DND-41 (cell line): Measurements from ENCODE around the gene KCNIP4.

ENCODE experiments used
- ATAC-seq: fragments of 200-7000 bp; cut with Tn5 transposase; 3 replicates; pipeline ENCODE4 v1.9.1; 2021; ENCODE audit warnings: low read depth; ENCODE audit not compliant: insufficient read depth
- DNase-seq: peaks from one replicate; pipeline ENCODE4 v3.0.0-alpha.2; 2020
- H2AFZ ChIP-seq: 2 replicates; pipeline ENCODE4 v1.6.0; 2012; ENCODE audit warnings: low read depth, low read length
- H3K27ac ChIP-seq: 2 replicates; pipeline ENCODE4 v1.5.1; 2012; ENCODE audit warnings: low read length, inconsistent platforms
- H3K27me3 ChIP-seq: fragments of 200-600 bp; sonication (generic); 2 replicates; pipeline ENCODE4 v1.6.0; 2012; ENCODE audit warnings: low read length, mild to moderate bottlenecking, inconsistent platforms; ENCODE audit not compliant: insufficient read depth, poor library complexity
- H3K36me3 ChIP-seq: 2 replicates; pipeline ENCODE4 v1.5.1; 2012; ENCODE audit warnings: low read length, inconsistent platforms; ENCODE audit not compliant: insufficient read depth
- H3K4me1 ChIP-seq: 2 replicates; pipeline ENCODE4 v1.5.1; 2012; ENCODE audit warnings: mild to moderate bottlenecking, low read length; ENCODE audit not compliant: insufficient read depth
- H3K4me2 ChIP-seq: 2 replicates; pipeline ENCODE4 v1.6.0; 2012; ENCODE audit warnings: mild to moderate bottlenecking, moderate library complexity, low read length, inconsistent platforms; ENCODE audit not compliant: insufficient read depth
- H3K4me3 ChIP-seq, 2 experiments: fragments of 200-600 bp in 1 of 2; shearing (Covaris generic) in 1 of 2; 2 replicates each; pipeline ENCODE4 v1.5.1; 2012 to 2016; ENCODE audit warnings: inconsistent platforms in 2 of 2, low read length in 2 of 2, mild to moderate bottlenecking in 2 of 2, low read depth in 1 of 2, moderate library complexity in 1 of 2
- H3K79me2 ChIP-seq: 2 replicates; pipeline ENCODE4 v1.6.0; 2012; ENCODE audit warnings: low read length, inconsistent platforms; ENCODE audit not compliant: insufficient read depth
- H3K9ac ChIP-seq: 2 replicates; pipeline ENCODE4 v1.6.0; 2012; ENCODE audit warnings: low read depth, mild to moderate bottlenecking, inconsistent platforms, low read length, moderate library complexity
- H3K9me3 ChIP-seq: 2 replicates; pipeline ENCODE4 v1.5.1; 2012; ENCODE audit warnings: low read length, moderate library complexity, mild to moderate bottlenecking, inconsistent platforms; ENCODE audit not compliant: insufficient read depth, severe bottlenecking
- H4K20me1 ChIP-seq: 2 replicates; pipeline ENCODE4 v1.6.0; 2012; ENCODE audit warnings: low read length; ENCODE audit not compliant: insufficient read depth
- EZH2 ChIP-seq: IDR thresholded peaks from 3 replicates; pipeline ENCODE4 v1.6.1; 2012; ENCODE audit warnings: borderline replicate concordance, low read depth, mild to moderate bottlenecking, moderate library complexity, low read length, inconsistent platforms; ENCODE audit not compliant: severe bottlenecking
- TF ChIP-seq, protein P1 (sequence below): IDR thresholded peaks from 2 replicates; pipeline ENCODE4 v1.5.1; 2012; ENCODE audit warnings: borderline replicate concordance, low read length, moderate library complexity, mild to moderate bottlenecking; ENCODE audit not compliant: poor library complexity, severe bottlenecking; ENCODE audit errors: extremely low read depth

Gene KCNIP4

DNA sequence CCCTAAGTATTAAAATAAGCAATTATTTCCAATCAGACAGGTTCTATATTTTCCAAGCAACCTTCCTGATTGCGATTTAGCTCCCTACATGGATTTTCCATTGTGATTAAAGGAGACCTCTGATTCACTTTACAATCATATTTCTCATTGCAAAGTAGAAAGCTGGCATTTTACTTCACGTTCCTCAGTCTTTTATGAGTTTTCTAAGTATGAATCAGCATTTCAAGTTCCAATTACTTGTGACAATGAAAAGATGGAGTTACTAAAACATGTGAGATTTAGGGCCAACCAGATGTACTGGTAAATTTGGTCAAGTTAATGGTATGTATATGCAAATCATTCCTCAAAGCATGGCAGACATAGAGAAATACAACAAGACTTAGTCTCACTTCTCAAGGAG lies 206.2 kb downstream of the KCNIP4 start:
- no peaks in the 10 kb centered on the region for H3K9me3 ChIP-seq
- H3K4me3 ChIP-seq, result no peak overlapping the region
- H3K79me2 ChIP-seq, result no peaks in the 10 kb centered on the region
- DNase-seq (no peak), ATAC-seq (no peak)
- H4K20me1 ChIP-seq, result no peaks in the 10 kb centered on the region
- H3K36me3 ChIP-seq, result no peaks in the 10 kb centered on the region
- no peaks in the 10 kb centered on the region for H3K4me1 ChIP-seq
- no peaks in the 10 kb centered on the region for H3K27me3 ChIP-seq
- H3K4me2 ChIP-seq, result no peak overlapping the region
- no peak overlapping the region for H2AFZ ChIP-seq
- no peak overlapping the region for H3K27ac ChIP-seq
- TF ChIP-seq EZH2, result no peak
- TF ChIP-seq, protein P1, sequence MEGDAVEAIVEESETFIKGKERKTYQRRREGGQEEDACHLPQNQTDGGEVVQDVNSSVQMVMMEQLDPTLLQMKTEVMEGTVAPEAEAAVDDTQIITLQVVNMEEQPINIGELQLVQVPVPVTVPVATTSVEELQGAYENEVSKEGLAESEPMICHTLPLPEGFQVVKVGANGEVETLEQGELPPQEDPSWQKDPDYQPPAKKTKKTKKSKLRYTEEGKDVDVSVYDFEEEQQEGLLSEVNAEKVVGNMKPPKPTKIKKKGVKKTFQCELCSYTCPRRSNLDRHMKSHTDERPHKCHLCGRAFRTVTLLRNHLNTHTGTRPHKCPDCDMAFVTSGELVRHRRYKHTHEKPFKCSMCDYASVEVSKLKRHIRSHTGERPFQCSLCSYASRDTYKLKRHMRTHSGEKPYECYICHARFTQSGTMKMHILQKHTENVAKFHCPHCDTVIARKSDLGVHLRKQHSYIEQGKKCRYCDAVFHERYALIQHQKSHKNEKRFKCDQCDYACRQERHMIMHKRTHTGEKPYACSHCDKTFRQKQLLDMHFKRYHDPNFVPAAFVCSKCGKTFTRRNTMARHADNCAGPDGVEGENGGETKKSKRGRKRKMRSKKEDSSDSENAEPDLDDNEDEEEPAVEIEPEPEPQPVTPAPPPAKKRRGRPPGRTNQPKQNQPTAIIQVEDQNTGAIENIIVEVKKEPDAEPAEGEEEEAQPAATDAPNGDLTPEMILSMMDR, result no peak
- H3K9ac ChIP-seq, result no peak overlapping the region

DNA sequence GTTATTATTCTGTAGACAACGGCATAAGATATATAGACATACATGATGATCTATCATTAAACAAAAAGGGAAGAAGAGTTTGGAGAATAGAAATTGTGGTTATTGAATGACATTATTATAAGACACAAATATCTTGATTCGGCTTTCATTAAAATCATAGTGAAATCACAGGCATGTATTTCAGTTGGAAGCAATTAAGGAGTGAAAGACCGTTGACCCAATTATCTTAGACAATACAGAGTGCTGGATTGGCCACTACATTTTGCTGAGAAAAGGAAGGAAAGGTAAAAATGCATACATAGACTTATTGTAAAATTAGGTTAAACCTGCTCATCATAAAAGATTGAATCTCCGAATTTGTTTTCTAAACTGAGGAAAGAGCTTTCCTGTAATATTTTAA lies 209.8 kb downstream of the KCNIP4 start:
- no peak overlapping the region for H3K9ac ChIP-seq
- H3K79me2 ChIP-seq, result no peaks in the 10 kb centered on the region
- ATAC-seq (no peak), DNase-seq (no peak)
- H3K4me3 ChIP-seq, result no peak overlapping the region
- H3K36me3 ChIP-seq, result no peaks in the 10 kb centered on the region
- no peak overlapping the region for H3K27ac ChIP-seq
- TF ChIP-seq, protein P1, result no peak
- no peak for TF ChIP-seq EZH2
- H4K20me1 ChIP-seq, result no peaks in the 10 kb centered on the region
- H2AFZ ChIP-seq, result no peak overlapping the region
- H3K4me1 ChIP-seq, result no peaks in the 10 kb centered on the region
- H3K4me2 ChIP-seq, result no peak overlapping the region
- no peaks in the 10 kb centered on the region for H3K9me3 ChIP-seq
- no peaks in the 10 kb centered on the region for H3K27me3 ChIP-seq

DNA sequence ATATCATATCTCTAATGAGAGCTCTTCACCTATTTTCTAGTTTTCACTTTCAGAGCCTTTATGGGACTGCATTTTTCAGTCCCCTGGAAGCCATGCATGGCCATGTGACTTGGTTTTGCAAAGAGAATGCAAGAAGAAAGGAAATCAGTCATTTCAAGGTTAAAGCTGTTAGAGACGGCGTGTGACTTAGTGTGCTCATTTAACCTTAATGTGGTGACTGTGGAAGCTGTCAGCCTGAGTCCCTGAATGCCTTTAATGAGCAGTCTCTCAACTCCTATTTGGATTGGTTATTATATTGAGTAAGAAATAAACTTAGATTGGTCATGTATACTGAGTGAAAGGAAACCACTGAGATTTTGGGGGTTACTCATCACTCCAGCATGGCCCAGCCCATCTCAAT lies 212.7 kb downstream of the KCNIP4 start:
- H3K4me3 ChIP-seq, result no peak overlapping the region
- H3K4me1 ChIP-seq, result no peaks in the 10 kb centered on the region
- H3K36me3 ChIP-seq, result no peaks in the 10 kb centered on the region
- no peaks in the 10 kb centered on the region for H3K27me3 ChIP-seq
- no peak for ATAC-seq
- H3K27ac ChIP-seq, result no peak overlapping the region
- no peak overlapping the region for H2AFZ ChIP-seq
- H3K79me2 ChIP-seq, result no peaks in the 10 kb centered on the region
- no peak overlapping the region for H3K9ac ChIP-seq
- TF ChIP-seq, protein P1, result no peak
- no peak for TF ChIP-seq EZH2
- H3K9me3 ChIP-seq, result no peaks in the 10 kb centered on the region
- no peak overlapping the region for H3K4me2 ChIP-seq
- DNase-seq, result no peak
- H4K20me1 ChIP-seq, result no peaks in the 10 kb centered on the region

DNA sequence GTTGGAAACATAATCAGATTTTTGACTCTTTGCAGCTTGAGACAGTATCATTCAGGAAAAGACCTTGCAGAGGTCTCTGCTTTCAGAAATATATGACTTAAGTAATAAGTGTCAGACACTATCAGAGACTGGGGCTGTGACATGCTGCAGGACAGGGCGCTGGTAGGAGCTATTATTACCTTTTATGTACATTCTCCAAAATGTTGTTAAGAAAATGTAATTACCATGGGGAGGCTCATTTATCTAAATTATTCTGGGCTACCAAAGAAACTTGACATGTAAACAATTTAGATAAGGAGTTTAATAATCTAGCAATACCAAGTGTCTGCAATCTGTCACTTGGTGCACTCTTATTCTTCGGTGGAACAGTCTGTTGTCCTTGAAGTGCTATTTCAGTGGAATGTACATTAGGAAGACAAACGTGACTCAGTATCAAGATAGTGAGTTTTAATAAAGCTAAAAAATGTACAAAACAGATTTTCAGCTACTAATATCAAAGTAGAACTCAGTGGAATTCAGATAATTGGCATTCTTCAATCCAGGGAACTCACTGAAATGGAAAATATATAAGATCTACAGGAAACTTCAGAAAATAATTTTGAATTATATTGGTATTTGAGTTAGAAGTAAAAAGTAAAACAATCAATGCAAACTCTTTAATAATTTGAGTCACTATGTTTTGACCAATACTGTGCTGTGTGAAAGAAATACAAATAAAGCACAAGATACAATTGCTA lies 214.5 kb downstream of the KCNIP4 start:
- Histone ChIP-seq H3K4me1 (no peaks in the 10 kb centered on the region), H3K27me3 (no peaks in the 10 kb centered on the region), H3K4me2 (no peak overlapping the region), H3K27ac (no peak overlapping the region), H3K9me3 (no peaks in the 10 kb centered on the region), H3K4me3 (no peak overlapping the region), H3K36me3 (no peaks in the 10 kb centered on the region), H4K20me1 (no peaks in the 10 kb centered on the region), H3K9ac (no peak overlapping the region), H3K79me2 (no peaks in the 10 kb centered on the region), H2AFZ (no peak overlapping the region)
- ATAC-seq (no peak), DNase-seq (no peak)
- TF ChIP-seq EZH2, result no peak
- TF ChIP-seq, protein P1, result no peak
